ENCODE results near the gene MYF6.

- TF ChIP-seq POLR2A (IDR thresholded peaks at IDR 0.05; ENCODE audit: low read length) (no peak), GATA1 (IDR thresholded peaks at IDR 0.05; ENCODE audit: low read depth, low read length) (no peak)
Observed at GRCh38 chr12:80714846-80715245, 7.4 kb downstream of the MYF6 start.
